HG03045 (cell line): ENCODE data around the gene ZNF846.
A peak's percentile ranks its signal among the peaks of the same experiment; 100 is the strongest.
"Not testable (repeated sequence)": the region's sequence is repeated elsewhere in the genome, so short reads cannot be mapped to it uniquely, and the experiment has no call there.

ENCODE experiments used
- ATAC-seq: cut with Tn5 transposase; IDR thresholded peaks from one replicate; pipeline ENCODE4 v1.9.1; 2021; ENCODE audit warnings: mild to moderate bottlenecking, moderate library complexity; ENCODE audit not compliant: unreplicated experiment

The ZNF846 gene

DNA sequence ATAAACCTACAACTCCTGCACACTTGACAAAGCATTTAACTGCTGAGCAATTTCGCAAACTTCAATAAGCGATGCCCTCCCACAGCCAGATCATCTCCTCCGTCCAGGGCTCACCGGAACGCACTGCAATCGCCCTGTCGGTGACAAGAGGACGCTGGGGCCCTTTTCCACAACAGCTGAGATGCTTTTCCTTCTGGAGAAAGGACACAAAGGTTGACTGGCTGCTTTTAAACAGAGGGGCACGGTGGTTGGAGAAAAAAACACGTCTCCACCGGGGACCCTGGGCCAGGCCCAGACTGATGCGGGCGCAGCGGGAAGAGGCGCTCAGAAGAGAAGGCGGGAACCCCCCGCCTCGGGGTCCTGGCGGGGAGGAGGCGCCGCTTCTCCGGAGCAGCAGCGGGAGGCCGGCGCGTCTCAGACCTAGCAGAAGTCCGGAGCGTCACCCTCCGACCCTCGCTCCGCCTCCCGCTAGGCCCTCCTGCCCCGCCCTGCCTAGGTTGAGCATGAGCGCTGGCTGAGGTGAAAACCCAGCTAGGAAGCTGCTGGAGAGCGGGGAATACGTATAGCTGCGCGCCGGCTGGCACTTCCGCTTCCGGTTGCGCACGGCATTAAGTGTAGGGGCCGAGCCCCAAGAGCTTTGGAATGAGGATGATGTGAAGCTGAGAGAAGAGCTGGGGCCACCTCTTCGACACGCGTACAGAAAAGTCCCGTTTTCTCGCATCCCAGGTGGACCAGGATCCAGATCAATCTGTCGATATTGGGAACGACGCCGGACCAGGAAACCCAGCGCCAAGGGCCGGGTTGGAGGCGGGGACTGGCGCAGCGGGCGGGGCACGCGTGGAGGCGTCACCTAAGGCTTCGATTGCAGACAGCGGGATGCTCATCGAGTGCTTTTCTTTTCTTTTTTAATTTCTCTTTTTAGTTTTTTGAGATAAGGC, at the start of gene ZNF846:
Gene ZNF846 (minus strand): TSS at position 564 of the 938 bp plus-strand sequence. CDS start 3,788 bp downstream, outside the sequence.
- peak; percentile 97 for ATAC-seq

DNA sequence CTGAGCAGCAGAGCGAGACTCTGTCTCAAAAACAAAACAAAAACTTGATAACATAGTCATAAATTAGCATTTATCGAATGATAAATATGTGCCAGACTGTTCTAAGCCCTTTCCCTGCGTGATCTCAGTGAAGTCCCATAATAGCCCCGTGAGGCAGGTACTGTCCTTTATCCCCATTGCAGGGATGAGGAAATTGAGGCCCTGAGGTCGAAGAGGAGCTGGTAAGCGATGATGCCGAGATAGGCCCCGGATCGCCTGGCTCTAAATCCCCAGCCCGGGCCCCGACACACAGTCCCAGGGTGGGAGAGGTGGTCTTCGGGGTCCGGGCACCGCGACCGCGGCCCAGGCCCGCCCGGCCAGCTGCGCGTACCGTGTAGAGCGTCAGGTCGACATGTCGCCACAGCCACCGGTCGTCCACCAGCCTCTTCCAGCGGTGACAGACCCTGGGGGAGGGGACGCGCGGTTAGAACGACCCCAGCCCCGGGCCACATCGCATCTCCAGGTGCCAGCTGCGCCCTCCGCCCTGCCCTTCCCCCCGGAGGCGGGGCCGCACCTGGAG, 49.7 kb upstream of the ZNF846 start:
- ATAC-seq: peak; percentile 8

DNA sequence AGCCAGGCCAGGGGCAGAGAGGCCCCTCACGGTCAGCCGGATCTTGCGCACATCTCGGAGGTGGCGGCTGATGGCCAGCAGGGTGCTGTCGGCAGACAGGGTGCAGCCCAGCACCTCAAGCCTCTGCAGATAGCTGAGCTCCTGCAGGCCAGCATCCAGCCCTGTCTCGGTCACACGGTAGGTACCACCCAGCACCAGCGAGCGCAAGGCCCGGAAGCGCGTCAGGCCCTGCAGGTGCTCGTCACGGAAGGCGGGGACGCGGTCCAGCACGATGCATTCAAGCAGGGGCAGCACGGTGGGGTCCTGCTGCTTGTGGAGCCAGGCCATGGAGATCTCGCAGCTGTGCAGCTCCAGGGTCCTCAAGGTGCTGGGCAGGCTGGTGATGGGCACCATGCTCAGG, 42.6 kb upstream of the ZNF846 start:
- ATAC-seq: no peak

- no peak for ATAC-seq
Observed at GRCh38 chr19:9808855-9809824, 40.6 kb upstream of the ZNF846 start.

DNA sequence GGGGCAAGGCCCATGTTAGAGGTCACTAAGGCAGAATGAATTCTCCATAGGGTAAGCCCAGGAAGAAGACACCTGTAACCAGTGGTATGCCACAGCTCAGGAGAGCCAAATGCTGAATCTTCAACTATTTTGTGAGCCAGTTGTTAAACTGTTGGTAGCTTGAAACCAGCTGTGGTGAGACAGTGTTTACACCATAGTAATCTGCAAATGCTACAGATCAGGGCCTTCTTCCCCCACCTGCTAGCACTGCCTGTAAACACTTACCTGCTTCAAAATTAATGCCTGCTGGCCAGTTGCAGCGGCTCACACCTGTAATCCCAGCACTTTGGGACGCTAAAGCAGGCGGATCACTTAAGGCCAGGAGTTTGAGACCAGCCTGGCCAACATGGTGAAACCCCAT, 38.3 kb upstream of the ZNF846 start:
- no peak for ATAC-seq

DNA sequence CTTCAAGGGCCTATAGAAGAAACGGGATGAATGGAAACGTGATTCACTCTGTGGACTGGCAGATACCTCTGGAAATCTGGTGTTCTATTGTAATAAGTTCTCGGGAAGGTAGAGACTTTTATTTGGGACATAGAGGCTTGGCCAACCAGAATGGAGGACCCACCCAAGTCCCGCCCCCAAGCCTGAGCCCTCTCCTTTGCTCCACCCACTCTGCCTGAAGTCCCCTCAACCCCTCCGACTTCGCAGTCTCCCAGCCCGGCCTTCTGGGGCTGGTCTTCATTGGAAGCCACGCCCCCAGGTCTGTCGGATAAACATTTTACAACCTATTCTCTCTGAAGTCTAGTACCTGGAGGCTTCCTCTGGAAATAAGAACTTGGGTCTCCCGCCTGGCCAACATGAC, 33.4 kb upstream of the ZNF846 start:
- ATAC-seq: no peak

DNA sequence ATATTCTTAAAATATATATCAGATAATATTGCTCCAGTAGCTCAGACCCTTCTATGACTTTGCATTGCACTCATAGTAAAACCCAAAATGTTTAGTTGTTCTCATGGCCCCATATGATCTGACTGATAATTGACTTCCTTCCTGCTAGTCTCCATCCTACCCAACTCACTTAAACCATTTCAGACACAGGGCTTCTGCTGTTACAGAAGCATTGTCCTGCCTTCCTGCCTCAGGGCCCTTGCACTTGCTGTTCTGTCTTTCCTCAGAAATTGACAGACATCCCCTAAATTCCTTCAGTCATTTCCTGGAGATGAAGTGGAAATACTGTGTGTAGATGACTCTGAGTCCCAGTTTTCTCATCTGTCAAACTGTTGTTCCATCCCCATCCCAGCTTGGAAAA, 30.6 kb upstream of the ZNF846 start:
- ATAC-seq: no peak

- ATAC-seq: no peak
Observed at GRCh38 chr19:9797871-9798270, 29.3 kb upstream of the ZNF846 start.

- ATAC-seq: no peak
Observed at GRCh38 chr19:9796113-9796773, 27.7 kb upstream of the ZNF846 start.

GRCh38 chr19:9793071-9793591, 24.6 kb upstream of the ZNF846 start:
- no peak for ATAC-seq

- no peak for ATAC-seq
Observed at GRCh38 chr19:9792206-9793070, 23.9 kb upstream of the ZNF846 start.

DNA sequence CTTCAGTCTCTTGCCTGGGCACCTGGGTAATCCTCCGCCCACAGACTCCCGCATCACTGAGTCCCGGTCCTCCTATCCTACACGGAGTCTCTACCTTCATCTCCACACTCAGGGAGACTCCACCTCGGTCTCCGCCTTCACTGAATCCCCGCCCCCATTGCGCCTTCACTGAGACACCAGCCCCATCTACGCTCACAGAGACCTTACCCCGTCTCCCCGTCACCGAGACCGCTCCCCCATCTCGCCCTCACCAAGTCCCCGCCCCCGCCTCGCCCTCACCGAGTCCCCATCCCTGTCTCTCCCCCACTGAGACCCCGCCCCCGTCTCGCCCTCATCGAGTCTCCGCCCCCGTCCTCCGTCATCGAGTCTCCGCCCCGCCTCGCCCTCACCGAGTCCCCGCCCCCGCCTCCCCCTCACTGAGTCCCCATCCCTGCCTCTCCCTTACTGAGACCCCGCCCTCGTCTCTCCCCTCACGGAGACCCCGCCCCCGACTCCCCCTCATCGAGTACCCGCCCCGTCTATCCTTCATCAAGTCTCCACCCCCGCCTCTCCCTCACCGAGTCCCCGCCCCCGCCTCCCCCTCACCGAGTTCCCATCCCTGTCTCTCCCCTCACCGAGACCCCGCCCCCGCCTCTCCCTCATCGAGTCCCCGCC, 23.1 kb upstream of the ZNF846 start:
- no peak for ATAC-seq

GRCh38 chr19:9791073-9791367, 22.5 kb upstream of the ZNF846 start:
- not testable (repeated sequence) for ATAC-seq

DNA sequence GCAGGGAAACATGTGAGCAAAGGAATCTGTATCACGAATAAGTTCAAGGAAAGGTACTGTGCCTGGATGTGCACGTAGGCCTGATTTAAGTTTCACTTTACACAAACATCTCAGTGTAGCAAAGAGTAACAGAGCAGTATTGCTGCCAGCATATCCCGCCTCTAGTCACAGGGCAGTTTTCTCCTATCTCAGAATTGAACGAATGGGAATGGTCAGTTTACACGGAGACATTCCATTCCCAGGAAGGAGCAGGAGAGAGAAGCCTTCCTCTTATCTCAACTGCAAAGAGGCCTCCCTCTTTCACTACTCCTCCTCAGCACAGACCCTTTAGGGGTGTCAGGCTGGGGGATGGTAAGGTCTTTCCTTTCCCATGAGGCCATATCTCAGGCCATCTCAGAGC, 21.0 kb upstream of the ZNF846 start:
- ATAC-seq: not testable (repeated sequence)

DNA sequence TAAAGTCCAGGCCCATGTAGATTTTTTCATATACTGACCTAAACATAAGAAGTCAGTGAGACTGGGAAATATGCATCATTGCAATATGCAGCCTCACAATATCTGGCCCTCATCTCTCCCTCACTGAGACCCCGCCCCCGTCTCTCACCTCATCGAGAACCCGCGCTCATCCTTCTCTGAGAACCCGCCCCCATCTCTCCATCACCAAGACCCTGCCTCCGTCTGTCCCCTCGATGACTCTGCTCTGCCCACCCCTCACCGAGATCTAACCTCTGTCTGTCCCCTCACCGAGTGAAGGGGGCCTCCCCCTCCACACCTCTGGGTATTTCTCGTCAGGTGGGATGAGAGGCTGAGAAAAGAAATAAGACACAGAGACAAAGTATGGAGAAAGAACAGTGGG, 20.5 kb upstream of the ZNF846 start:
- no peak for ATAC-seq

- not testable (repeated sequence) for ATAC-seq
Observed at GRCh38 chr19:9788604-9789003, 20.1 kb upstream of the ZNF846 start.

- ATAC-seq: no peak
Observed at GRCh38 chr19:9786819-9787218, 18.3 kb upstream of the ZNF846 start.

DNA sequence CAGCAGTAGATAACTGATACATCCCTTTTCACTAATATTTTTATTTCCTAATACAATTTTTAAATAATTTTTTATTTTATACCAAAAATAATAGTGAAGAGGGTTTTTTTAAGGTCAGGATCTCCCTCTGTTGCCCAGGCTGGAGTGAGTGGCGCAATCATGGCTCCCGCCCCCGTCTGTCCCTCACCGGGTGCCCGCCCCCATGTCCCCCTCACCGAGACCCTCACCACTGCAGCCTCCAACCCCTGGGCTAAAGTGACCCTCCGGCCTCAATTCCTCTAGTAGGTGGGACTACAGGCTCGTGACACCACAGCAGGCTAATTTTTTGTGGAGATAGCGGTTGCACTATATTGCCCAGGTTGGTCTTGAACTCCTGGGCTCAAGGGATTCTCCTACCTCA, 17.8 kb upstream of the ZNF846 start:
- no peak for ATAC-seq
